ENCODE data around the gene EI24. TPM values are rescaled to one million over a fixed set of nuclear protein-coding genes. Genes with fewer than 3 reads are reported as not detected.

The EI24 gene
- total and polyA plus RNA-seq, 2 experiments from 2014 or later, result 132 to 174 TPM

- peak overlapping the region; percentile 64 for H3K4me3 ChIP-seq
- peak; percentile 64 for DNase-seq (ENCODE audit: low spot score)
- H3K4me1 Mint-ChIP-seq, result peaks cover 11% of the 10 kb centered on the region
- 0 out of 2 replicates have a peak, but pooled peaks cover 2% of the 10 kb centered on the region for H3F3A ChIP-seq (replicated peaks; ENCODE audit: low read depth)
- peaks cover 14% of the 10 kb centered on the region; the same call in 1 of the 2 replicates for H4K20me1 ChIP-seq (replicated peaks; ENCODE audit: insufficient read depth)
- peak overlapping the region; percentile 88 for H3K4me2 ChIP-seq
- no peak for ATAC-seq
- H3K9me2 ChIP-seq (ENCODE audit: insufficient read depth), result no peaks in the 10 kb centered on the region
- no peak for TF ChIP-seq JUNB (IDR thresholded peaks at IDR 0.05; ENCODE audit: unreplicated experiment)
- TF ChIP-seq EZH2phosphoT487 (IDR thresholded peaks at IDR 0.05; ENCODE audit: unreplicated experiment), result no peak
- TF ChIP-seq CTCF (conservative IDR thresholded peaks at IDR 0.05; ENCODE audit: low read depth in 2 of 2), result no peak
- H3K79me2 ChIP-seq (replicated peaks; ENCODE audit: insufficient read depth), result peaks cover 45% of the 10 kb centered on the region
- peaks cover 3% of the 10 kb centered on the region for H3K27me3 Mint-ChIP-seq (ENCODE audit: insufficient read depth, low read depth, poor library complexity)
- peak overlapping the region; percentile 95 for H3K27ac Mint-ChIP-seq
- H3K4me1 ChIP-seq (ENCODE audit: insufficient read depth), result 0 out of 2 replicates have a peak, but pooled peaks cover 4% of the 10 kb centered on the region
- no peaks in the 10 kb centered on the region for H3K9me3 Mint-ChIP-seq
- H3K36me3 ChIP-seq (ENCODE audit: insufficient read depth), result peaks cover 17% of the 10 kb centered on the region; the same call in 1 of the 2 replicates
- peak overlapping the region; percentile 92 for H3K4me3 Mint-ChIP-seq
- H3K27me3 ChIP-seq (ENCODE audit: insufficient read depth), result no peaks in the 10 kb centered on the region
- H3K27ac ChIP-seq (ENCODE audit: low read depth), result peak overlapping the region; percentile 17; the same call in 1 of the 2 replicates
- peaks cover 23% of the 10 kb centered on the region for H3K36me3 Mint-ChIP-seq (ENCODE audit: low read depth)
- H2AFZ ChIP-seq, result no peak overlapping the region
These were observed 24.0 kb downstream of the EI24 start for GRCh38 chr11:125593114-125593820.

- Mint-ChIP-seq H3K27me3 (ENCODE audit: insufficient read depth, low read depth, poor library complexity) (peaks cover 3% of the 10 kb centered on the region), H3K27ac (no peak overlapping the region), H3K9me3 (no peaks in the 10 kb centered on the region), H3K4me3 (no peak overlapping the region), H3K36me3 (ENCODE audit: low read depth) (peaks cover 33% of the 10 kb centered on the region), H3K4me1 (peaks cover 11% of the 10 kb centered on the region)
- Histone ChIP-seq H3K9me2 (ENCODE audit: insufficient read depth) (no peaks in the 10 kb centered on the region), H4K20me1 (replicated peaks; ENCODE audit: insufficient read depth) (peaks cover 18% of the 10 kb centered on the region; the same call in 1 of the 2 replicates), H3K79me2 (replicated peaks; ENCODE audit: insufficient read depth) (peaks cover 45% of the 10 kb centered on the region), H2AFZ (no peak overlapping the region), H3K4me3 (no peak overlapping the region), H3K4me1 (ENCODE audit: insufficient read depth) (0 out of 2 replicates have a peak, but pooled peaks cover 4% of the 10 kb centered on the region), H3K27ac (ENCODE audit: low read depth) (no peak overlapping the region), H3K4me2 (no peak overlapping the region), H3K27me3 (ENCODE audit: insufficient read depth) (no peaks in the 10 kb centered on the region), H3F3A (replicated peaks; ENCODE audit: low read depth) (0 out of 2 replicates have a peak, but pooled peaks cover 2% of the 10 kb centered on the region), H3K36me3 (ENCODE audit: insufficient read depth) (peaks cover 28% of the 10 kb centered on the region)
- TF ChIP-seq STAT1 (IDR thresholded peaks at IDR 0.05; ENCODE audit: unreplicated experiment) (no peak), ZNF331 (CRISPR knock-in tag; IDR thresholded peaks at IDR 0.05; ENCODE audit: low read depth) (no peak), ETS1 (IDR thresholded peaks at IDR 0.05) (no peak), EZH2phosphoT487 (IDR thresholded peaks at IDR 0.05; ENCODE audit: unreplicated experiment) (no peak), NANOG (IDR thresholded peaks at IDR 0.05; ENCODE audit: borderline replicate concordance) (no peak), ZNF462 (CRISPR knock-in tag; IDR thresholded peaks at IDR 0.05) (no peak)
- DNase-seq (ENCODE audit: low spot score) (no peak), ATAC-seq (no peak)
These were observed 25.7 kb downstream of the EI24 start for GRCh38 chr11:125594958-125595357.
